Spinal cord (tissue), 10 donors: ENCODE data around the gene BICD1. TPM values are rescaled to one million over a fixed set of nuclear protein-coding genes. Genes with fewer than 3 reads are reported as not detected.

Experiments used
- DNase-seq, 6 donors: peaks; one replicate each; pipeline versions ENCODE4 v3.0.0 to v3.0.0-alpha.2; 2013 to 2015; ENCODE audit warnings: low spot score in 6 of 6, low read depth in 4 of 6
- H3K27ac ChIP-seq: one replicate; pipeline ENCODE4 v1.5.1; 2013; ENCODE audit warnings: low read depth, low read length, control low read depth
- H3K27me3 ChIP-seq: one replicate; pipeline ENCODE4 v1.6.1; 2013; ENCODE audit warnings: low read length; ENCODE audit not compliant: control insufficient read depth, insufficient read depth
- H3K36me3 ChIP-seq: one replicate; pipeline ENCODE4 v1.6.1; 2013; ENCODE audit warnings: low read length; ENCODE audit not compliant: control insufficient read depth, insufficient read depth
- H3K4me1 ChIP-seq: one replicate; pipeline ENCODE4 v1.6.1; 2013; ENCODE audit warnings: low read length; ENCODE audit not compliant: control insufficient read depth, insufficient read depth
- H3K4me3 ChIP-seq: one replicate; pipeline ENCODE4 v1.5.1; 2013; ENCODE audit warnings: low read depth, low read length, control low read depth
- H3K9me3 ChIP-seq: one replicate; pipeline ENCODE4 v1.6.1; 2013; ENCODE audit warnings: low read length; ENCODE audit not compliant: control insufficient read depth, insufficient read depth
- WGBS: methylation state at CpG from one replicate; pipeline ENCODE4 v1.1.5; 2013; ENCODE audit warnings: missing lambda C conversion rate; ENCODE audit not compliant: insufficient coverage; 5-methylcytosine and 5-hydroxymethylcytosine counted together
- polyA plus RNA-seq, 2 donors: library from polyadenylated mRNA; unstranded; fragments of 120-200 nt; gene quantifications; one replicate each; pipeline ENCODE4 v1.2.1, GENCODE V29; 2013; ENCODE audit not compliant: insufficient read length in 2 of 2
- total RNA-seq, 2 donors: library from RNA; depleted of rRNA in 1 of 2; stranded (reverse); fragments of 120-200 nt in 1 of 2; fragments of >200 nt in 1 of 2; gene quantifications; one replicate each; pipeline versions ENCODE4 v1.2.3 to v1.2.4, GENCODE V29; 2013 to 2014
- donor health status: healthy.

BICD1 gene
- total and polyA plus RNA-seq, 4 donors, result 19.5 to 51.0 (median 28.6) TPM

DNA sequence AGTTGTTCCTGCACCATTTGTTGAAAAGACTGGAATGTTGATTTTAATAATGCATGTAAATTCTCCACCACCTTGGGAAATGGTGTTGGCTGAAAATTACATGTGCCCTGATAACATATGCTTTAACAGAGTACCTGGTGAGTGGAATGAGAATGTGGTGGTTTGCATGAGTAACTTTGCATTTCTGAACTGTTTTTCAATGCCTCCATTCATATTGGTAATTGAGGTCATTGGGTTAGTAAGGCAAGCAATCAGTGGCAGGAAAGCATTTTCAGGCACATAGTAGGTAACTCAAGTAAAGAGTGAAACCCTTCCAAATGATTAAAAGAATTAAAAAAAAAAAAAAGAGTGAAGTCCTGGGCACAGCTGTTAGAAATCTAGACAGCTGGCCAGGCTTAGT is 32.2 kb upstream of the BICD1 start:
- Histone ChIP-seq H3K27ac (no peak overlapping the region), H3K27me3 (no peaks in the 10 kb centered on the region), H3K4me3 (no peak overlapping the region), H3K36me3 (no peaks in the 10 kb centered on the region), H3K4me1 (no peaks in the 10 kb centered on the region), H3K9me3 (no peaks in the 10 kb centered on the region)
- no peak for DNase-seq

DNA sequence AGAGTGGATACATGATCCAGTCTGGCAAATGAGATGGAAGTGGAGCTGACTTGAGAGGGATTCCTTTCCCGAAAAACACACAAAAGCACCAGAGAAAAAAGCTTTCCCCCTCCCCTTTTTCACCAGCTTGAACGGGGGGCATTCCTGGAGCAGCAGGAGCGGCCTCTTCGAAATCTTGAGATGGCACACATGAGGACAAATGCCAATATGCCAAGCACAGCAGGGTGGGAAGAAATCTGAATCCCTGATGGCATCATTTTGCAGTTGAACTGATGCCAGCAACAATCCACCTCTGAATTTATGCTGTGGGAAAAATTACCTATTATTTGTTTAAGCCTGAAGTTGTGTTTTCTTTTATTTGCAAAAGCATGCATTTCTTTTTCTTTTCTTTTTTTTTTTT is 29.7 kb upstream of the BICD1 start:
- WGBS, result 63% methylated on average over 3 of the region's 4 CpGs
- H3K27me3 ChIP-seq, result no peaks in the 10 kb centered on the region
- DNase-seq, result peak in 1 of 6 donors; percentile 54
- no peaks in the 10 kb centered on the region for H3K4me1 ChIP-seq
- H3K36me3 ChIP-seq, result no peaks in the 10 kb centered on the region
- H3K4me3 ChIP-seq, result no peak overlapping the region
- H3K9me3 ChIP-seq, result no peaks in the 10 kb centered on the region
- H3K27ac ChIP-seq, result no peak overlapping the region

DNA sequence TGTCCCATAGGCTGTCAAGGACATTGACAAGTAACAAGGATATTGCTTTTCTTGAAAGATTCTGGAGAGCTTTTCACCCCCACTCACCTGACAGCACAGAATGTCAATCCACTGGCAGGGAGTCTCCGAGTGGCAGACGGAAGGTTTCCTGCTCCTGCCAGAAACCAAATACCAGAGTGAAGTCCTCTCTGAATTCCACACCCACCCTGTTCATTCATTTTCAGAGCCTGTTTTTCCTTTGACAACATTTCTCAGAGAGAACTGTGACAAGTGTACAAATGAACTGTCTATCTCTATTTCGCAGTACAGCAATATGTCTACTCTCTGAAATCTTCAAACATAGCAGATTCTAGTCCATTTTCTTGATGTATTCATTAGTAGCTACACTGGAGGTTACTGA is 26.2 kb upstream of the BICD1 start:
- peak in 1 of 6 donors; percentile 31 for DNase-seq
- H3K4me3 ChIP-seq, result no peak overlapping the region
- H3K36me3 ChIP-seq, result no peaks in the 10 kb centered on the region
- no peaks in the 10 kb centered on the region for H3K9me3 ChIP-seq
- WGBS, result 62% methylated on average over 2 of the region's 3 CpGs
- no peaks in the 10 kb centered on the region for H3K27me3 ChIP-seq
- H3K27ac ChIP-seq, result no peak overlapping the region
- H3K4me1 ChIP-seq, result no peaks in the 10 kb centered on the region

DNA sequence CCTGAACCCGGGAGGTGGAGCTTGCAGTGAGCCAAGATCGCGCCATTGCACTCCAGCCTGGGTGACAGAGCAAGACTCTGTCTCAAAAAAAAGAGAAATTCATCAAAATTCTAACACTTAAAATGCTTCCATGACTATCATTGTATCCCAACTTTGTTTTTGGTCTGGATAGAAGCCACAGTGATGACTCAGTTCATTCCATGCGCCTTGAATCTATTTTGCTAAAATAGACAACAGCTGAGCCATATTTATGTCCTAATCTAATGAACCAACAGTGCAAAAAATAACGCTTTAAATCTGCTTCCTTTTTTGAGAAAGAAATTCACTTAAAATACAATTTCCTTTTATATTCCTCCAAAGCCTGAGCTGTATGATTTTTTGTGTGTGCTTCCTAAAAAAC is 23.2 kb upstream of the BICD1 start:
- Histone ChIP-seq H3K9me3 (no peaks in the 10 kb centered on the region), H3K4me1 (no peaks in the 10 kb centered on the region), H3K27me3 (no peaks in the 10 kb centered on the region), H3K4me3 (no peak overlapping the region), H3K36me3 (no peaks in the 10 kb centered on the region), H3K27ac (no peak overlapping the region)
- DNase-seq, result no peak
- WGBS, result 92% methylated on average over 4 of the region's 5 CpGs

DNA sequence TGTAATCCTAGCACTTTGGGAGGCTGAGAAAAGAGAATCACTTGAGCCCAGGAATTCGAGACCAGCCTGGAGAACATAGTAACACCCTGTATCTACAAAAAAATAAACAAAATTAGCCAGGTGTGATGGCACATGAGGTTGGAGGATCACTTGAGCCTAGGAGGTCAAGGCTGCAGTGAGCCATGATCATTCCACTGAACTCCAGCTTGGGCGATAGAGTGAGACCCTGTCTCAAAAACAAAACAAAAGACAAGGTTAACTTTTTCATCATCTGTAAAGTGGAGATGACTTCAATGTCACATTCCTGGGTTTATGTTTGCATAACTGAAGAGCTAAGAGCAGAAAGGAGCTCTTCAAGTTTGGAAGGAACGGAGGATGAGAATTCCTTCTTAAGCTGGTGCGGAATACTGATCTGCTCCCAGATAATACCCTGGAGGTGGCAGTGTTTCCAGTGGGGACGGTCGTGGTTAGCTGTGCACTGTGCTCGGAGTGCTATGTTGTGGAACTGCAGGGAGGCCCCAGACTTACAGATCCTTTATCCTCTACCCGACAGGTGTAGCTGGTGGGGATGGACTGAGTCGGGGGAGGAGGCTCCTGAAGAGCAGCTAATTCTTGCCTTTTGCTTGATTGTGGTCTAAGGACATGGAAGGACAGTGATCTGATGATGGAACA is 22.5 kb upstream of the BICD1 start:
- 68% methylated on average over 3 of the region's 9 CpGs for WGBS
- no peaks in the 10 kb centered on the region for H3K27me3 ChIP-seq
- H3K9me3 ChIP-seq, result no peaks in the 10 kb centered on the region
- no peak overlapping the region for H3K27ac ChIP-seq
- no peak overlapping the region for H3K4me3 ChIP-seq
- DNase-seq, result no peak
- no peaks in the 10 kb centered on the region for H3K4me1 ChIP-seq
- H3K36me3 ChIP-seq, result no peaks in the 10 kb centered on the region

DNA sequence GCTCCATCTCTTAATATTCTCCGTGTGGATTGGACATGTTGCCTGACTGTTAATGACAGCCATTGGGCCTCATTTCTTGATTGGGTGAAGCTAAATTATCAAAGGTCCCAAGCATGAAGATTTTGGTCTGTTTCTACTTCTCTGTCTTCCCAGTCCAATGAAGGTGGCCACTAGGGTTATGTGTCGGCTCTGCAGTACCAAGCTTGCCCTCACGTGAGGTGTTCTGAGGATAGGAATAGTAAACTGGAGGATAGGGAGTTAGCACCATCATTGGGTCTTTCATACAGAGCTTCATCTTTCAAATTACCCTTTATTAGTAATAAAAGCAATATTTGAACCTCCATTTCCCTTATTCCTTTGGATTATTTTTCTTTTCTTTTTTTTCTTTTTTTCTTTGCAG is 21.9 kb upstream of the BICD1 start:
- Histone ChIP-seq H3K27ac (no peak overlapping the region), H3K4me1 (no peaks in the 10 kb centered on the region), H3K27me3 (no peaks in the 10 kb centered on the region), H3K9me3 (no peaks in the 10 kb centered on the region), H3K36me3 (no peaks in the 10 kb centered on the region), H3K4me3 (no peak overlapping the region)
- no peak for DNase-seq
- 83% methylated on average over 1 of the region's 3 CpGs for WGBS

DNA sequence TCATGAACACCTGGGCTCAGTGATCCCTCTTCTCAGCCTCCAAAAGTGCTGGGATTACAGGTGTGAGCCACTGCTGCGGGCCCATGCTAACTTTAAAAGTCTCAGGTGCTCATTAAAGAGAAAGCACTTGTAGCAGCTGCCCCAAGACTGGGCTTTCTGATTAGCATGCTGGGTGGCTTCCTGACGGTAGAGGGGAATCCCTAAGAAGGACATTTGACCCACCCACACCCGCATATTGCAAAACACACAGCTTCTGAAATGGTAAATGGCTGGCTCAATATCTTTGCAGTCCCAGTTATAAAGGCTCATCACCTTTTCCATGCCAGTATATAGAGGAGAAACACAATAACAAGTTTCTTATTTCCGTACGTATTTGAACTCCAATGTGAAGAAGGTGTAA is 19.3 kb upstream of the BICD1 start:
- H3K36me3 ChIP-seq, result no peaks in the 10 kb centered on the region
- H3K27ac ChIP-seq, result no peak overlapping the region
- H3K27me3 ChIP-seq, result no peaks in the 10 kb centered on the region
- no peak overlapping the region for H3K4me3 ChIP-seq
- 17% methylated on average over 1 of the region's 5 CpGs for WGBS
- no peaks in the 10 kb centered on the region for H3K4me1 ChIP-seq
- H3K9me3 ChIP-seq, result no peaks in the 10 kb centered on the region
- no peak for DNase-seq

DNA sequence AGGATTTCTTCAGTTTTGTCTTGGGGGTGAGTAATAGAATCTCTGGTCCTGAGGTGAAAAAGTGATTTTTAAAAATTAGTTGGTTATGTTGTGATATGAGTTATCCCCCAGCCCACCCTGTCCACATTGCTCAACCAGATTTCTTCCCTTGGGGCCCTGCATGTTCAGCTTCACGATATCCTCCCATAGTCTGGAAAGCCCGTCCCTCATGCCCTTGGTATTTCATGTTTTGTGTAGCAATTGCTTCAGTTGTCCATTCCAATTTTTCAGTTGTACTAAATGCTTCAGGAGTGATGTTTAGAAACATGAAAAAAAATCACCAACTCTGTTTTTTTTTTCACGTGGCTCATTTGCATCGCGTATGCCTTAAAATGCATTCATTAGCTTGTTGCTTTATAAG is 17.5 kb upstream of the BICD1 start:
- Histone ChIP-seq H3K36me3 (no peaks in the 10 kb centered on the region), H3K4me1 (no peaks in the 10 kb centered on the region), H3K27ac (no peak overlapping the region), H3K9me3 (no peaks in the 10 kb centered on the region), H3K4me3 (no peak overlapping the region), H3K27me3 (no peaks in the 10 kb centered on the region)
- no peak for DNase-seq
- no CpG with 5 or more reads among the region's 5 CpGs for WGBS

DNA sequence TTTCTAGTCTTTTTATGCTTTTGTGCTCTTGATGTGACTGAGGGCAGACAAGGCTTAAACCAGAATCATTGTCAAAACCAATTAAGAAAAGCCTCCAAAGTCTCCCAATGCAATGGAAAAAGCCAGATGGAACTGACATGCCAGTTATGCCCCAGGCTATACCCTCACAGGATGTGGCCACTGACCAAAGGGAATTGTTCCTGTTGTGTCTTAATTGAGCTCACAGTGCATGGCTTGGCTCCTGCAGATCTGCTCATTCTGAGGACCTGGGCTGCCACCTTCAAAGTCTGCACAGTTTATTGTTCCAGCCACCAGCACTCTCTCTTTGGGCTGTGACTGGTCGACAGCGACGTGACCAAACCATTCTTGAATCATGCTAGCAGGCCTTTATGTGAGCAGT is 17.1 kb upstream of the BICD1 start:
- no peaks in the 10 kb centered on the region for H3K27me3 ChIP-seq
- H3K4me3 ChIP-seq, result no peak overlapping the region
- DNase-seq, result peak in 1 of 6 donors; percentile 57
- H3K27ac ChIP-seq, result no peak overlapping the region
- 46% methylated on average over 3 of the region's 3 CpGs for WGBS
- H3K36me3 ChIP-seq, result no peaks in the 10 kb centered on the region
- H3K4me1 ChIP-seq, result no peaks in the 10 kb centered on the region
- no peaks in the 10 kb centered on the region for H3K9me3 ChIP-seq

DNA sequence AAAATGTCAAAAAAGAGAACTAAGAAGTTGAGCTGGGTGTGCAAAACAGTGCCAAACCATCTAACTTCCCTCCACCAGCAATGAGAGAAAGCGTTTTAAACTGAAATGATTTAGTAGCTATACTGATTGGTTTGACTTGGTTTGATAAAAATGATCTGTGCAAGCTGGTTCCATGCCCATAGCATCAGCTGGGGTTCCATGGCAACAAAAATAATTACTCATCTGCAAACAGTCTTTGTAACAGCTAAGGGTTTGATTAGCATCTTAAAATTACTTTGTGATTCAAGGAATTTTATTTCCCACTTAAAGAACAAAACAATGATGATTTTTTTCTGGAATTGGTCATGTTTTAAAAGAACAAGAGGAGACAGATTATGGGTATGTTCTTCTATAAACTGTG is 15.0 kb upstream of the BICD1 start:
- Histone ChIP-seq H3K4me3 (no peak overlapping the region), H3K9me3 (no peaks in the 10 kb centered on the region), H3K36me3 (no peaks in the 10 kb centered on the region), H3K4me1 (no peaks in the 10 kb centered on the region), H3K27me3 (no peaks in the 10 kb centered on the region), H3K27ac (no peak overlapping the region)
- DNase-seq, result peak in 1 of 6 donors; percentile 72
- no CpG with 5 or more reads among the region's 1 CpG for WGBS
